Vagina (tissue), 2 donors: ENCODE results near the gene RIBC2. TPM values are rescaled to one million over a fixed set of nuclear protein-coding genes. Genes with fewer than 3 reads are reported as not detected.

Source experiments
- DNase-seq, 2 donors: peaks; one replicate each; pipeline ENCODE4 v3.0.0-alpha.2; 2017; ENCODE audit errors: extremely low spot score in 2 of 2
- H3K27ac ChIP-seq: fragments of 200-600 bp; sonication (generic); one replicate; pipeline ENCODE4 v1.5.1; 2019
- H3K27me3 ChIP-seq: fragments of 200-600 bp; sonication (generic); one replicate; pipeline ENCODE4 v1.5.1; 2019
- H3K36me3 ChIP-seq, 2 donors: fragments of 200-600 bp; sonication (generic); one replicate each; pipeline ENCODE4 v1.5.1; 2017 to 2019
- H3K4me1 ChIP-seq: fragments of 200-600 bp; sonication (generic); one replicate; pipeline ENCODE4 v1.5.1; 2019
- H3K4me3 ChIP-seq, 2 donors: fragments of 200-600 bp; sonication (generic); 1 replicate in 1 of 2; 2 replicates in 1 of 2; pipeline ENCODE4 v1.5.1; 2016 to 2019
- H3K9me3 ChIP-seq: fragments of 200-600 bp; sonication (generic); one replicate; pipeline ENCODE4 v1.5.1; 2019
- POLR2A ChIP-seq, 2 donors: fragments of 450-650 bp; IDR thresholded peaks; one replicate each; pipeline ENCODE4 v1.6.1; 2017; ENCODE audit warnings: antibody characterized with exemption in 2 of 2, mild to moderate bottlenecking in 2 of 2, moderate library complexity in 2 of 2
- POLR2AphosphoS5 ChIP-seq, 2 donors: sonication (generic); formaldehyde crosslinking; IDR thresholded peaks; one replicate each; pipeline ENCODE4 v1.9.0; 2017; ENCODE audit warnings: antibody characterized with exemption in 2 of 2, mild to moderate bottlenecking in 2 of 2, low read depth in 1 of 2; ENCODE audit not compliant: insufficient read depth in 1 of 2
- intact Hi-C: fragments of 100-400 bp; cut with DNase I; formaldehyde crosslinking; loops from one replicate; pipeline ENCODE4 v1.15.1; 2023
- total RNA-seq: library from RNA; depleted of rRNA; stranded (reverse); fragments of >200 nt; gene quantifications from one replicate; pipeline ENCODE4 v1.2.3, GENCODE V29; 2016
- TF ChIP-seq, protein P1 (sequence below), 3 experiments: fragments of 450-650 bp in 2 of 3; fragments of 200-600 bp in 1 of 3; sonication (generic) in 1 of 3; IDR thresholded peaks; one replicate each; pipeline ENCODE4 v1.5.1; 2017 to 2019; ENCODE audit warnings: antibody characterized with exemption in 3 of 3, mild to moderate bottlenecking in 2 of 3, moderate library complexity in 2 of 3

RIBC2 gene
- total RNA-seq, 1 donor from 2014 or later, result 0.49 TPM

DNA sequence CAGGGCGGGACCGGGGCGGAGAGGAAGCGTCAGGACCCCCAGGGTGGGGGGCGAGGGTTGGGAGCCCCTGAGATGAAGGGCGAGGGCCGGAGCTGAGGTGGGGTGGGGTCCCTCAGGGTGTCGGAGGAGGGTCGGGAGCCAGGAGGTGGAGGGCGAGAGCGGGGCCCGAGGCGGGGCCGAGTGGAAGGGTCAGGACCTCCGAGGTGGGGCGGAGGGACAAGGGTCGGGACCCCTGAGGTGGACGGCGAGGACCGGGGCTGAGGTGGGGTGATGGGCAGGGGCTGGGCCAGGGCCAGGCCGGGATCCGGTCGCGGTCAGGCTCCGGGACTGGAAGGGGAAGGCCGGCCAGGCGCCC is 503 bp upstream of the RIBC2 start:
- peaks cover 14% of the 10 kb centered on the region for H3K4me1 ChIP-seq
- no peaks in the 10 kb centered on the region for H3K27me3 ChIP-seq
- intact Hi-C loops, result no loop called here
- peak overlapping the region; percentile 51 to 53 for H3K4me3 ChIP-seq
- TF ChIP-seq, protein P1, sequence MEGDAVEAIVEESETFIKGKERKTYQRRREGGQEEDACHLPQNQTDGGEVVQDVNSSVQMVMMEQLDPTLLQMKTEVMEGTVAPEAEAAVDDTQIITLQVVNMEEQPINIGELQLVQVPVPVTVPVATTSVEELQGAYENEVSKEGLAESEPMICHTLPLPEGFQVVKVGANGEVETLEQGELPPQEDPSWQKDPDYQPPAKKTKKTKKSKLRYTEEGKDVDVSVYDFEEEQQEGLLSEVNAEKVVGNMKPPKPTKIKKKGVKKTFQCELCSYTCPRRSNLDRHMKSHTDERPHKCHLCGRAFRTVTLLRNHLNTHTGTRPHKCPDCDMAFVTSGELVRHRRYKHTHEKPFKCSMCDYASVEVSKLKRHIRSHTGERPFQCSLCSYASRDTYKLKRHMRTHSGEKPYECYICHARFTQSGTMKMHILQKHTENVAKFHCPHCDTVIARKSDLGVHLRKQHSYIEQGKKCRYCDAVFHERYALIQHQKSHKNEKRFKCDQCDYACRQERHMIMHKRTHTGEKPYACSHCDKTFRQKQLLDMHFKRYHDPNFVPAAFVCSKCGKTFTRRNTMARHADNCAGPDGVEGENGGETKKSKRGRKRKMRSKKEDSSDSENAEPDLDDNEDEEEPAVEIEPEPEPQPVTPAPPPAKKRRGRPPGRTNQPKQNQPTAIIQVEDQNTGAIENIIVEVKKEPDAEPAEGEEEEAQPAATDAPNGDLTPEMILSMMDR (IDR thresholded peaks at IDR 0.05), result no peak
- TF ChIP-seq POLR2AphosphoS5 (IDR thresholded peaks at IDR 0.05; ENCODE audit: insufficient read depth in 1 of 2, low read depth in 1 of 2) (no peak), POLR2A (IDR thresholded peaks at IDR 0.05) (no peak)
- DNase-seq, result no peak
- H3K36me3 ChIP-seq, result no peaks in the 10 kb centered on the region
- H3K27ac ChIP-seq, result no peak overlapping the region
- H3K9me3 ChIP-seq, result no peaks in the 10 kb centered on the region

DNA sequence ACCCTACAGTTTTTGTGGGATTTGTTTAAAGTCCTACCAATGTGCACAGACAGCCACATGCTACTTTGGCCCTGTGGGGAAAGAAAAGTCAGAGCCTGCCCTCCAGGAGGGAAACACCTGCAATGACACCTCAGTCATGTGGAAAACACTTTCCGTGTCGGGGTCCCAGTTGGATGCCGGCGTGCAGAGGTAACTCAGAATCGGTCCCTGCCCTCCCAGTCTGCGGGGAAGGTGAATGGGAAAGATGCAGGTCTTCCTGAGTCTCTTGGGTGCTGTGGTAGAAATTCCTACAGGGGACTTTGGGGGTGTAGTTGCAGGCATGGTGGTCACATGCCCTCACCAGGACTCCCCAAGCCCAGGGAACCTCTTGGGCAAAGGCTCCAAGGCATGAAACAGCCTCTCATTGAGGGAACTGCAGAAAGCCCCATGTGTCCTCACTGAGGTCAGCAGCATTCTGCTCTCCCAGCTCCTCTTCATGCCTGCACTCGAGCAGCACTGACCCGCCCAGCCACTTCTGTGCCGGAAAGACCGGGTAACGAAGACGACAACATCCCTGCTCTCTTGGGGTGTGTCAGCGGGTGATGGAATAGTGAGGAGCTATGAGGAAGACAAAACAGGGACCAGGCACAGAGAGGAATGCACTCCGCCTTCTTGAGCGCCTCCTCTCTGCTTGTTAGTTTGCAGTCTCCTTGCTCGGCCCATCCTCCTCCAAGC is 4.7 kb downstream of the RIBC2 start:
- DNase-seq, result no peak
- no peak overlapping the region for H3K4me3 ChIP-seq
- TF ChIP-seq POLR2A (IDR thresholded peaks at IDR 0.05) (no peak), POLR2AphosphoS5 (IDR thresholded peaks at IDR 0.05; ENCODE audit: insufficient read depth in 1 of 2, low read depth in 1 of 2) (no peak)
- TF ChIP-seq, protein P1 (IDR thresholded peaks at IDR 0.05), result no peak
- peaks cover 9% of the 10 kb centered on the region for H3K4me1 ChIP-seq
- no peaks in the 10 kb centered on the region for H3K9me3 ChIP-seq
- H3K27me3 ChIP-seq, result no peaks in the 10 kb centered on the region
- no peak overlapping the region for H3K27ac ChIP-seq
- intact Hi-C loops, result no loop called here
- no peaks in the 10 kb centered on the region for H3K36me3 ChIP-seq

DNA sequence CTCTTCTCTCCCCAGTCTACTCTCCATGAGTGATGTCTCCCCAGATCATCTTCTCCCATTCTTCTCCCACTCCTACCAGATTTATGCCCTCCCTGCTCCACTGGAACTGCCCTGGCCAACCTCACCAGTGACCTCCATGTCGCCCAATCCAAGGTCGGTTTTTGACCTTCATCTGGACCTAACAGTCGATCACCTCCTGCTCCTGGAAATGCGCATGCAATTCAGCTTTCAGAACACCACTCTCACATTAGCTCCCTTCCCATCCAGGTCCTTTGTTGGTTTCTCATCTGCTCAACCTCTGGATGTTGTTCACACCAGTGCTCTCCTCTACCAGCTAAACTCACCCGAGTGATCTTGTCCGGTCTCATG is 5.3 kb downstream of the RIBC2 start:
- DNase-seq, result no peak
- H3K27ac ChIP-seq, result no peak overlapping the region
- intact Hi-C loops, result no loop called here
- H3K36me3 ChIP-seq, result no peaks in the 10 kb centered on the region
- H3K27me3 ChIP-seq, result no peaks in the 10 kb centered on the region
- no peaks in the 10 kb centered on the region for H3K9me3 ChIP-seq
- peaks cover 7% of the 10 kb centered on the region for H3K4me1 ChIP-seq
- TF ChIP-seq POLR2AphosphoS5 (IDR thresholded peaks at IDR 0.05; ENCODE audit: insufficient read depth in 1 of 2, low read depth in 1 of 2) (no peak), POLR2A (IDR thresholded peaks at IDR 0.05) (no peak)
- TF ChIP-seq, protein P1 (IDR thresholded peaks at IDR 0.05), result no peak
- H3K4me3 ChIP-seq, result no peak overlapping the region

DNA sequence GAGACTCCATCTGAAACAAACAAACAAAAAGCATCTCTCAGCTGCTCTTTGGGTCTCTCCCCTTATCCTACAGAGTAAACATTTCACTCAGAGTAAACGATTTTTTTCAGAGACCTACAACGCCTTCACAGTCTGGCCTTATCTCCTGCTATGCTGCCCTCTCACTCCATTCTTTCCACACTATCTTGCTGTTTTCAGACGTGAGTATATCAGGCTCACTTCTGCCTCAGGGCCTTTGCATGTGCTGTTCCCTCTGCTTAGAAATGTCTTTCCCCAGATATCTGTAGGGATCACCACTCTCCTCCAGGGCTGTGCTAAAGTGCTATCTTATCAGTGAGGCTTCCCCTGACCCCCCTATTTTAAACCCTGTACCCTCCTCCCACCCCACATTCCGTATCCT is 6.5 kb downstream of the RIBC2 start:
- H3K36me3 ChIP-seq, result no peaks in the 10 kb centered on the region
- TF ChIP-seq, protein P1 (IDR thresholded peaks at IDR 0.05), result no peak
- TF ChIP-seq POLR2AphosphoS5 (IDR thresholded peaks at IDR 0.05; ENCODE audit: insufficient read depth in 1 of 2, low read depth in 1 of 2), result no peak
- no peak for TF ChIP-seq POLR2A (IDR thresholded peaks at IDR 0.05)
- H3K27ac ChIP-seq, result no peak overlapping the region
- peaks cover 6% of the 10 kb centered on the region for H3K4me1 ChIP-seq
- no peaks in the 10 kb centered on the region for H3K27me3 ChIP-seq
- no peaks in the 10 kb centered on the region for H3K9me3 ChIP-seq
- intact Hi-C loops, result no loop called here
- DNase-seq, result no peak
- H3K4me3 ChIP-seq, result no peak overlapping the region

DNA sequence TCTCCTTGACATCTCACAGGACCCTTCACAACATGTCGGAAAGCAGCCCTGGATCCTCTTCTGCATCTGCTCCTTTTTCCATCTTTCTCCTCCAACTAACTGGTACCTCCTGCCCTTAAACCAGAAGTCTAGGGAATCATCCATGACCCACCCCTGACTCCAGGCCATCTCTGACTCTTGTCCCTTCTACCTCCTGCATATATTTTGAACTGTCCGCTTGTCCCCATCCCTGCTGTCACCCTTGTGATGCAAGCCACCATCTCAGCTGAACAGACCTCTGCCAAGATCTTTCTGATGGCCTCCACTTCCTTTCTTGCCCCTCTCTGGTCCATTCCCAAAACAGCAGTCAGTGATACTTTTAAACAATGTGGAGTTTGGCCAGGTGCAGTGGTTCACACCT is 7.0 kb downstream of the RIBC2 start:
- no peak for DNase-seq
- TF ChIP-seq, protein P1 (IDR thresholded peaks at IDR 0.05), result no peak
- TF ChIP-seq POLR2AphosphoS5 (IDR thresholded peaks at IDR 0.05; ENCODE audit: insufficient read depth in 1 of 2, low read depth in 1 of 2), result no peak
- TF ChIP-seq POLR2A (IDR thresholded peaks at IDR 0.05), result no peak
- Histone ChIP-seq H3K4me3 (no peak overlapping the region), H3K36me3 (no peaks in the 10 kb centered on the region), H3K27me3 (no peaks in the 10 kb centered on the region), H3K27ac (no peak overlapping the region), H3K4me1 (peaks cover 6% of the 10 kb centered on the region), H3K9me3 (no peaks in the 10 kb centered on the region)
- intact Hi-C loops, result no loop called here
